Aorta (tissue), 5 donors: ENCODE results near the gene MPZL1. TPM values are rescaled to one million over a fixed set of nuclear protein-coding genes. Genes with fewer than 3 reads are reported as not detected.

Experiments used
- ATAC-seq: fragments of 200-7000 bp; cut with Tn5 transposase; one replicate; pipeline ENCODE4 v1.9.1; 2022; ENCODE audit warnings: moderate library complexity; ENCODE audit not compliant: low FRiP score
- DNase-seq, 2 donors: peaks; one replicate each; pipeline ENCODE4 v3.0.0-alpha.2; 2020
- H3K27ac ChIP-seq, 2 donors: one replicate each; pipeline ENCODE4 v1.5.1; 2013; ENCODE audit warnings: low read length in 2 of 2, mild to moderate bottlenecking in 2 of 2, moderate library complexity in 2 of 2, control low read depth in 1 of 2, inconsistent platforms in 1 of 2, low read depth in 1 of 2
- H3K27me3 ChIP-seq, 2 donors: one replicate each; pipeline ENCODE4 v1.6.1; 2013; ENCODE audit warnings: control low read depth in 1 of 2, low read length in 1 of 2, mild to moderate bottlenecking in 1 of 2, moderate library complexity in 1 of 2; ENCODE audit not compliant: insufficient read depth in 2 of 2, control insufficient read depth in 1 of 2
- H3K36me3 ChIP-seq, 2 donors: one replicate each; pipeline ENCODE4 v1.6.1; 2013; ENCODE audit warnings: control low read depth in 1 of 2, low read length in 1 of 2, mild to moderate bottlenecking in 1 of 2; ENCODE audit not compliant: insufficient read depth in 2 of 2, control insufficient read depth in 1 of 2
- H3K4me1 ChIP-seq, 2 donors: one replicate each; pipeline ENCODE4 v1.6.1; 2013; ENCODE audit warnings: low read length in 2 of 2, control low read depth in 1 of 2, mild to moderate bottlenecking in 1 of 2, moderate library complexity in 1 of 2; ENCODE audit not compliant: insufficient read depth in 2 of 2, control insufficient read depth in 1 of 2
- H3K4me3 ChIP-seq, 2 donors: one replicate each; pipeline ENCODE4 v1.5.1; 2013; ENCODE audit warnings: low read length in 2 of 2, control low read depth in 1 of 2, mild to moderate bottlenecking in 1 of 2
- H3K9me3 ChIP-seq: one replicate; pipeline ENCODE4 v1.6.1; 2013; ENCODE audit warnings: mild to moderate bottlenecking, low read length; ENCODE audit not compliant: control insufficient read depth
- WGBS, 2 donors: extraction: QIAGEN DNeasy Blood & Tissue Kit; methylation state at CpG; one replicate each; pipeline ENCODE4 v1.1.7; 2013; 5-methylcytosine and 5-hydroxymethylcytosine counted together
- intact Hi-C, 2 donors: fragments of 100-400 bp; cut with DNase I; formaldehyde crosslinking; loops; one replicate each; pipeline versions ENCODE4 v1.14.2 to v1.15.0; 2022
- polyA plus RNA-seq, 2 donors: library from polyadenylated mRNA; stranded (reverse); fragments of 200-250 nt; gene quantifications; one replicate each; pipeline ENCODE4 v1.2.3, GENCODE V29; 2013
- total RNA-seq, 2 donors: library from RNA; stranded (reverse); fragmentation: NEBNext Ultra II Directional; extraction: Animal tissue kit (Norgen Biotek cat#: 25700); gene quantifications; one replicate each; pipeline ENCODE4 v1.2.1, GENCODE V29; 2021
- donor health status: healthy with polysubstance abuse.
- donor health status: Bipolar disorder and iron deficiency.
- donor health status: DM: no; HTN: no; CAD: no.
- donor health status: DM: no; HTN: no; CAD: no.
- donor health status: DM: yes; HTN: yes; CAD: no.

The MPZL1 gene
- total and polyA plus RNA-seq, 4 donors: 21.7 to 148 (median 79.9) TPM

GRCh38 chr1:167746988-167747655 lies 25.3 kb downstream of the MPZL1 start:
- WGBS, 2 donors: 51 to 59% methylated on average over 7 of the region's 7 CpGs
- Histone ChIP-seq H3K4me1 (peaks cover 3 to 5% of the 10 kb centered on the region in 2 donors), H3K4me3 (no peak overlapping the region), H3K36me3 (no peaks in the 10 kb centered on the region), H3K27me3 (no peaks in the 10 kb centered on the region), H3K9me3 (no peaks in the 10 kb centered on the region), H3K27ac (no peak overlapping the region)
- intact Hi-C loops: no loop called here
- no peak for ATAC-seq
- no peak for DNase-seq

- no peak overlapping the region for H3K27ac ChIP-seq
- H3K36me3 ChIP-seq: no peaks in the 10 kb centered on the region
- H3K4me1 ChIP-seq: peaks cover 3 to 5% of the 10 kb centered on the region in 2 donors
- 98 to 100% methylated on average over 1 of the region's 1 CpG for WGBS, 2 donors
- no peaks in the 10 kb centered on the region for H3K27me3 ChIP-seq
- H3K4me3 ChIP-seq: no peak overlapping the region
- H3K9me3 ChIP-seq: no peaks in the 10 kb centered on the region
- intact Hi-C loops: no loop called here
- DNase-seq (no peak), ATAC-seq (no peak)
Measured at GRCh38 chr1:167747988-167748387, 26.2 kb downstream of the MPZL1 start.

GRCh38 chr1:167748906-167749305 lies 27.1 kb downstream of the MPZL1 start:
- no peak overlapping the region for H3K4me3 ChIP-seq
- H3K27ac ChIP-seq: no peak overlapping the region
- H3K4me1 ChIP-seq: peaks cover 3 to 5% of the 10 kb centered on the region in 2 donors

GRCh38 chr1:167749741-167750140 lies 28.0 kb downstream of the MPZL1 start:
- Histone ChIP-seq H3K4me3 (no peak overlapping the region), H3K27me3 (no peaks in the 10 kb centered on the region), H3K27ac (no peak overlapping the region), H3K4me1 (peaks cover 5 to 6% of the 10 kb centered on the region in 2 donors), H3K36me3 (no peaks in the 10 kb centered on the region), H3K9me3 (no peaks in the 10 kb centered on the region)
- intact Hi-C loops: no loop called here
- ATAC-seq: no peak
- no peak for DNase-seq
- 45 to 54% methylated on average over 2 of the region's 2 CpGs for WGBS, 2 donors

More at GRCh38 chr1:167748906-167749305, 27.1 kb downstream of the MPZL1 start:
- Histone ChIP-seq H3K9me3 (no peaks in the 10 kb centered on the region), H3K27me3 (no peaks in the 10 kb centered on the region), H3K36me3 (no peaks in the 10 kb centered on the region)
- intact Hi-C loops: no loop called here
- ATAC-seq: no peak
- no peak for DNase-seq

DNA sequence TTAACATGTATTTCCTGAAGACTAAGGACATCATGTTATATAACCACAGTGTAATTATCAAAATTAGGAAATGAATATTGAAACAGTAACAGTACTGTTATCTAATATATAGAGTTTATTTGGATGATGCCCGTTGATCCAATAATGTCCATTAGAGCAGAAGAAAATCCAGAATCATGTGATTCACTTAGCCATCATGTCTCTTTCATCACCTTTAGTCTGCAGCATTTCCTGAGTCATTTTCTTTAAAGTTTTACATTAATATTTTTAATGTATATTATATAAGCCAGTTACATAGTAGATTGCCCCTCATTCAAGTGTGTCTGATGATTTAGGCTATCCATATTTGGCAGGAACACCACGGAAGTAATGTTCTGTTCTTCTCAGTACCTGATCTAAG lies 28.9 kb downstream of the MPZL1 start:
- H3K4me1 ChIP-seq: peaks cover 3 to 5% of the 10 kb centered on the region in 2 donors
- no peak overlapping the region for H3K27ac ChIP-seq
- ATAC-seq (no peak), DNase-seq (no peak)
- H3K4me3 ChIP-seq: no peak overlapping the region
- H3K27me3 ChIP-seq: no peaks in the 10 kb centered on the region
- intact Hi-C loops: no loop called here
- 97 to 98% methylated on average over 2 of the region's 2 CpGs for WGBS, 2 donors
- no peaks in the 10 kb centered on the region for H3K9me3 ChIP-seq
- H3K36me3 ChIP-seq: no peaks in the 10 kb centered on the region

GRCh38 chr1:167751676-167752075 lies 29.9 kb downstream of the MPZL1 start:
- intact Hi-C loops: no loop called here
- DNase-seq (no peak), ATAC-seq (no peak)
- H3K27ac ChIP-seq: no peak overlapping the region
- H3K4me1 ChIP-seq: peaks cover 2 to 3% of the 10 kb centered on the region in 2 donors
- no peaks in the 10 kb centered on the region for H3K9me3 ChIP-seq
- 42 to 54% methylated on average over 1 of the region's 1 CpG for WGBS, 2 donors
- H3K4me3 ChIP-seq: no peak overlapping the region
- H3K27me3 ChIP-seq: no peaks in the 10 kb centered on the region
- no peaks in the 10 kb centered on the region for H3K36me3 ChIP-seq

GRCh38 chr1:167752219-167752985 lies 30.6 kb downstream of the MPZL1 start:
- intact Hi-C loops: no loop called here
- DNase-seq (no peak), ATAC-seq (no peak)
- Histone ChIP-seq H3K9me3 (no peaks in the 10 kb centered on the region), H3K27me3 (no peaks in the 10 kb centered on the region), H3K36me3 (no peaks in the 10 kb centered on the region), H3K27ac (no peak overlapping the region), H3K4me3 (no peak overlapping the region), H3K4me1 (peaks cover 2 to 3% of the 10 kb centered on the region in 2 donors)

GRCh38 chr1:167755654-167756053 lies 33.9 kb downstream of the MPZL1 start:
- intact Hi-C loops: loop anchor here in 1 of 2 donors (2.0 kb wide), 1 partner anchor 15 kb away; no protein-coding TSS in a partner anchor
- no peak overlapping the region for H3K4me3 ChIP-seq
- ATAC-seq (no peak), DNase-seq (no peak)
- no peaks in the 10 kb centered on the region for H3K27me3 ChIP-seq
- H3K4me1 ChIP-seq: peaks cover 3% of the 10 kb centered on the region in 2 donors
- H3K27ac ChIP-seq: no peak overlapping the region
- H3K9me3 ChIP-seq: no peaks in the 10 kb centered on the region
- no peaks in the 10 kb centered on the region for H3K36me3 ChIP-seq
- WGBS, 2 donors: 75% methylated on average over 3 of the region's 3 CpGs
